Endodermal cell (in vitro differentiated cells): ENCODE measurements around the gene SRSF1. TPM values are rescaled to one million over a fixed set of nuclear protein-coding genes. Genes with fewer than 3 reads are reported as not detected.

Experiments
- DNase-seq: peaks from one replicate; pipeline ENCODE4 v3.0.0-alpha.2; 2017
- H3K27ac ChIP-seq: 2 replicates; pipeline ENCODE4 v1.5.1; 2013; ENCODE audit warnings: mild to moderate bottlenecking, low read depth, low read length, moderate library complexity
- H3K27me3 ChIP-seq: 2 replicates; pipeline ENCODE4 v1.6.1; 2013; ENCODE audit warnings: mild to moderate bottlenecking, low read length, moderate library complexity; ENCODE audit not compliant: insufficient read depth, control insufficient read depth, poor library complexity, severe bottlenecking
- H3K36me3 ChIP-seq: 2 replicates; pipeline ENCODE4 v1.7.0; 2013; ENCODE audit warnings: mild to moderate bottlenecking, low read length, moderate library complexity; ENCODE audit not compliant: control insufficient read depth, insufficient read depth
- H3K4me1 ChIP-seq: one replicate; pipeline ENCODE4 v1.7.0; 2013; ENCODE audit warnings: low read length; ENCODE audit not compliant: control insufficient read depth, insufficient read depth
- H3K4me3 ChIP-seq: 2 replicates; pipeline ENCODE4 v1.5.1; 2013; ENCODE audit warnings: mild to moderate bottlenecking, low read length, moderate library complexity
- H3K9ac ChIP-seq: 2 replicates; pipeline ENCODE4 v1.6.1; 2013; ENCODE audit warnings: mild to moderate bottlenecking, low read length, moderate library complexity; ENCODE audit not compliant: poor library complexity, severe bottlenecking; ENCODE audit errors: extremely low read depth
- H3K9me3 ChIP-seq: 2 replicates; pipeline ENCODE4 v1.6.1; 2013; ENCODE audit warnings: mild to moderate bottlenecking, low read length, moderate library complexity; ENCODE audit not compliant: control insufficient read depth
- H3K27ac Mint-ChIP-seq: 2 replicates; pipeline ENCODE4 v1.8.0; 2020; ENCODE audit warnings: mixed read lengths
- H3K27me3 Mint-ChIP-seq: 2 replicates; pipeline ENCODE4 v1.8.0; 2021; ENCODE audit warnings: mild to moderate bottlenecking, mixed read lengths; ENCODE audit not compliant: insufficient read depth
- H3K36me3 Mint-ChIP-seq: 2 replicates; pipeline ENCODE4 v1.8.0; 2020; ENCODE audit warnings: low read depth, mixed read lengths
- H3K4me1 Mint-ChIP-seq: 2 replicates; pipeline ENCODE4 v1.8.0; 2020; ENCODE audit warnings: mixed read lengths
- H3K4me3 Mint-ChIP-seq: 2 replicates; pipeline ENCODE4 v1.8.0; 2020; ENCODE audit warnings: mild to moderate bottlenecking, moderate library complexity, mixed read lengths
- H3K9me3 Mint-ChIP-seq: 2 replicates; pipeline ENCODE4 v1.8.0; 2020; ENCODE audit warnings: mild to moderate bottlenecking, mixed read lengths
- CTCF ChIP-seq: fragments of 200-600 bp; sonication (generic); conservative IDR thresholded peaks from 2 replicates; pipeline ENCODE4 v1.5.0; 2021; ENCODE audit warnings: antibody characterized with exemption, mild to moderate bottlenecking
- WGBS, 2 experiments: methylation state at CpG; one replicate each; pipeline versions ENCODE4 v1.1.5 to v1.1.7; 2013; ENCODE audit warnings: missing lambda C conversion rate in 2 of 2, mixed read lengths in 1 of 2; ENCODE audit not compliant: insufficient coverage in 1 of 2, insufficient read length in 1 of 2; 5-methylcytosine and 5-hydroxymethylcytosine counted together
- long read RNA-seq, 4 experiments: library from polyadenylated mRNA in 2 of 4; library from RNA in 1 of 4; library from capped mRNA in 1 of 4; stranded (forward) in 3 of 4; unstranded in 1 of 4; transcript quantifications; one replicate each; pipeline ENCODE4 v2.0.0, GENCODE V29; 2020 to 2021; ENCODE audit warnings: inconsistent platforms in 1 of 4
- polyA plus RNA-seq, 2 experiments: library from polyadenylated mRNA; stranded (reverse); fragments of 50-300 nt; gene quantifications; one replicate each; pipeline ENCODE4 v1.2.3, GENCODE V29; 2013
- total RNA-seq, 2 donors: library from RNA; stranded (reverse); fragmentation: NEBNext Ultra II Directional in 1 of 2; extraction: Animal tissue kit (Norgen Biotek cat#: 25700) in 1 of 2; gene quantifications; 2 replicates in 1 of 2; 3 replicates in 1 of 2; pipeline ENCODE4 v1.2.1, GENCODE V29; 2021

The SRSF1 gene
- total RNA-seq: 100 to 1,000 TPM; 339 to 361 TPM
- polyA plus RNA-seq (2013, experiment 1 of 2): 250 TPM
- polyA plus RNA-seq (2013, experiment 2 of 2): 209 TPM
- long read RNA-seq, experiment 1, transcript SRSF1-201 (4 exons, 1,513 nt): major isoform, 35 of 92 reads
- long read RNA-seq, experiment 1, partial matches to known transcripts: 12 of 92 reads
- long read RNA-seq, experiment 1, other reads (novel, unspliced or antisense): 43 of 92 reads
- long read RNA-seq, experiment 2, transcript SRSF1-205 (3 exons, 3,117 nt): minor isoform, 6 of 297 reads
- long read RNA-seq, experiment 2, transcript SRSF1-201 (4 exons, 1,513 nt): major isoform, 275 of 297 reads
- long read RNA-seq, experiment 2, partial matches to known transcripts: 10 of 297 reads
- long read RNA-seq, experiment 2, other reads (novel, unspliced or antisense): 2 of 297 reads
- long read RNA-seq, experiment 3, transcript SRSF1-205 (3 exons, 3,117 nt): minor isoform, 16 of 880 reads
- long read RNA-seq, experiment 3, transcript SRSF1-204 (4 exons, 1,720 nt): minor isoform, 24 of 880 reads
- long read RNA-seq, experiment 3, transcript SRSF1-201 (4 exons, 1,513 nt): major isoform, 787 of 880 reads
- long read RNA-seq, experiment 3, partial matches to known transcripts: 52 of 880 reads
- long read RNA-seq, experiment 3, other reads (novel, unspliced or antisense): 0 of 880 reads
- long read RNA-seq, experiment 4, transcript SRSF1-201 (4 exons, 1,513 nt): major isoform, 233 of 340 reads
- long read RNA-seq, experiment 4, transcript SRSF1-204 (4 exons, 1,720 nt): minor isoform, 8 of 340 reads
- long read RNA-seq, experiment 4, partial matches to known transcripts: 69 of 340 reads
- long read RNA-seq, experiment 4, other reads (novel, unspliced or antisense): 26 of 340 reads

- 0% methylated on average over 70 to 86 of the region's 86 CpGs for WGBS, 2 experiments
- Mint-ChIP-seq H3K36me3 (peaks cover 49% of the 10 kb centered on the region), H3K4me3 (peak within 1 kb of the TSS; percentile 100), H3K27ac (peak within 1 kb of the TSS; percentile 100), H3K27me3 (no peaks in the 10 kb centered on the region), H3K4me1 (peaks cover 43% of the 10 kb centered on the region), H3K9me3 (no peaks in the 10 kb centered on the region)
- Histone ChIP-seq H3K27ac (peak within 1 kb of the TSS; percentile 95), H3K4me3 (peak within 1 kb of the TSS; percentile 96), H3K27me3 (no peaks in the 10 kb centered on the region), H3K9me3 (no peaks in the 10 kb centered on the region), H3K36me3 (peaks cover 38% of the 10 kb centered on the region), H3K4me1 (peaks cover 13% of the 10 kb centered on the region), H3K9ac (peak within 1 kb of the TSS; percentile 98)
- peak; percentile 100 for DNase-seq
- TF ChIP-seq CTCF: no peak
Measured at GRCh38 chr17:58006924-58007780, at the start of gene SRSF1. Gene SRSF1, minus strand, starts transcription at chr17:58007246. Its CDS starts 109 bp downstream, at chr17:58007137.

GRCh38 chr17:58056476-58056875, 49.4 kb upstream of the SRSF1 start:
- H3K4me1 Mint-ChIP-seq: peaks cover 23% of the 10 kb centered on the region

More at GRCh38 chr17:58056476-58056875, 49.4 kb upstream of the SRSF1 start:
- Histone ChIP-seq H3K27me3 (no peaks in the 10 kb centered on the region), H3K4me1 (peaks cover 3% of the 10 kb centered on the region), H3K27ac (no peak overlapping the region), H3K9ac (no peak overlapping the region), H3K9me3 (no peaks in the 10 kb centered on the region), H3K4me3 (no peak overlapping the region), H3K36me3 (no peaks in the 10 kb centered on the region)
- H3K36me3 Mint-ChIP-seq: no peaks in the 10 kb centered on the region
- no peak for DNase-seq
- no peak for TF ChIP-seq CTCF
- H3K4me3 Mint-ChIP-seq: no peak overlapping the region
- no peak overlapping the region for H3K27ac Mint-ChIP-seq
- peaks cover 6% of the 10 kb centered on the region for H3K27me3 Mint-ChIP-seq
- H3K9me3 Mint-ChIP-seq: no peaks in the 10 kb centered on the region
